IPS-18a (cell line): ENCODE measurements around the gene FCN3.

ENCODE experiments used
- H3K27ac ChIP-seq: one replicate; pipeline ENCODE4 v1.5.1; 2013; ENCODE audit warnings: low read length
- H3K27me3 ChIP-seq: one replicate; pipeline ENCODE4 v1.6.1; 2013; ENCODE audit warnings: mild to moderate bottlenecking, low read length; ENCODE audit not compliant: control insufficient read depth, insufficient read depth
- H3K36me3 ChIP-seq: one replicate; pipeline ENCODE4 v1.6.1; 2013; ENCODE audit warnings: low read depth, low read length; ENCODE audit not compliant: control insufficient read depth
- H3K4me1 ChIP-seq: one replicate; pipeline ENCODE4 v1.6.1; 2013; ENCODE audit warnings: low read depth, low read length; ENCODE audit not compliant: control insufficient read depth
- H3K4me3 ChIP-seq: one replicate; pipeline ENCODE4 v1.5.1; 2013; ENCODE audit warnings: low read length
- H3K9ac ChIP-seq: one replicate; pipeline ENCODE4 v1.6.1; 2013; ENCODE audit warnings: mild to moderate bottlenecking, low read length, moderate library complexity
- H3K9me3 ChIP-seq: one replicate; pipeline ENCODE4 v1.6.1; 2013; ENCODE audit warnings: low read depth, low read length; ENCODE audit not compliant: control insufficient read depth

Gene FCN3

DNA sequence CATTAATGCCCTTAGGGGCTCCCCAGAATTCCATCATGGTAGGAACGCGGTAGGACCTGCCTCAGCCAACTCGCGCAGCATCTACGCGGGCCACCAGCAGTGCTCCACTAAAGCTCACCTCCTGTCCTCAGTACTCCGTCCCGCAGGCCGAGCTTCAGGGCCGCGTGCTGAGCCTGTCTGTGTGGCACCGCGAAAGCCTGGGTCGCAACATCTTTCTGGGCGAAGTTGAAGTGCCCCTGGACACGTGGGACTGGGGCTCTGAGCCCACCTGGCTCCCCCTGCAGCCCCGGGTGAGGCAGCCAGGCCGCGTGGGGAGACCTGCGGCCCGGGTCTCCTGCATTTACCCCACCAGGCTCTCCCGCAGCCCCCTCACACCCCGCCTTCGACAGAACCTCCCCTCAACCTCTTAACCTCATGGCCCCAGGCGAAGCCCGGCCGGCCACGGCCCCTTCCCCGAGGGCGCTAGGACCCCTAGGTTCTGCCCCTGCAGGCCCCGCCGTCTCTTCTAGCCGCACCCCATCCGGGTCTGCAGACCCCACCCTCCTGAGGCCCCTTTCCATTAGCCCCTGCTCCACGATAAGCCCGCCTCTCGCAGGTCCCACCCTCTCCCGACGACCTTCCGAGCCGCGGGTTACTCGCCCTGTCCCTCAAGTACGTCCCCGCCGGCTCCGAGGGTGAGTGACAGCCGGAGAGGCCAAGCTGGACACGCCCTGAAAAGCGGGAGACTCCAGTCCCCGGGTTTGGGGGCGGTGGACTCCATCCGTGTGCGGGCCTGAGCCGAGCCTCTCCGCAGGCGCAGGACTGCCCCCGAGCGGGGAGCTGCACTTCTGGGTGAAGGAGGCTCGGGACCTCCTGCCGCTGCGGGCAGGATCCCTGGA, 23.7 kb downstream of the FCN3 start:
- Histone ChIP-seq H3K36me3 (no peaks in the 10 kb centered on the region), H3K4me3 (peak overlapping the region; percentile 52), H3K4me1 (peaks cover 5% of the 10 kb centered on the region), H3K9ac (peak overlapping the region; percentile 26), H3K27me3 (peaks cover 12% of the 10 kb centered on the region), H3K9me3 (no peaks in the 10 kb centered on the region), H3K27ac (no peak overlapping the region)

DNA sequence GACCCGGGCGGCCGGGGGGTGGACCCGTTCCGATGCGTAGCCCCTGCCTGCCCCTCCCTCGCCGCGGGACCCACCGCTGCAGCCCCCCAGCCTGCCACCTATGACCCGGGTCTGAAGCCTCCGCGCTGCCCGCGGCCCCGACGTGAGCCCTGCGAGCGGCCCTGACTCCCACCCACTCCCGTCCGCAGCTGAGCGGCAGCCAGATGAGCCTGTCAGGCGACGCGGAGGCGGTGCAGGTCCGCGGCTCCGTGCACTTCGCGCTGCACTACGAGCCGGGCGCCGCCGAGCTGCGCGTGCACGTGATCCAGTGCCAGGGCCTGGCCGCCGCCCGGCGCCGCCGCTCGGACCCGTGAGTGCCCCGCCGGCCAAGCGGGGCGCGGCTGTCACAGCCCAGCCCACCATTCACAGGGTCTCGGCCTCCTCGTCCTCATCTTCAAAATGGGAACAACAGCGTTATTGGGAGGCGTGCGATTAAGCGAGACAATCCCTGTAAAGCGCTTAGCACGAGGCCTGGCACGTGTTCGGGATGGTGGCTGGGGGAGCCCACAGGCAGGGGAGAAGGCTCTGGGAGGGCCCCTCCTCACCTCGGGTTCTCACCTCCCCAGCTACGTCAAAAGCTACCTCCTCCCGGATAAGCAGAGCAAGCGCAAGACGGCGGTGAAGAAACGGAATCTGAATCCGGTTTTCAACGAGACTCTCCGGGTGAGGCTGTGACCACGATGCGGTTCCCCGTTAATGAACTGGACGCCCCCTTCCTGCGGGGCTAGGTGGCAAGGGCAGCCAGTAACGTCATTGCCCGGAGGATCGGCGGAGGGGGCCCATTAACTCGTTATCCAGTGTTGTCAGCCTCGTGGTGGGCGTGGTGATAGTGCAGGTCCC, 24.6 kb downstream of the FCN3 start:
- H3K27ac ChIP-seq: no peak overlapping the region
- peaks cover 12% of the 10 kb centered on the region for H3K27me3 ChIP-seq
- H3K4me1 ChIP-seq: peaks cover 5% of the 10 kb centered on the region
- no peaks in the 10 kb centered on the region for H3K36me3 ChIP-seq
- H3K9me3 ChIP-seq: no peaks in the 10 kb centered on the region
- peak overlapping the region; percentile 52 for H3K4me3 ChIP-seq
- H3K9ac ChIP-seq: peak overlapping the region; percentile 26

DNA sequence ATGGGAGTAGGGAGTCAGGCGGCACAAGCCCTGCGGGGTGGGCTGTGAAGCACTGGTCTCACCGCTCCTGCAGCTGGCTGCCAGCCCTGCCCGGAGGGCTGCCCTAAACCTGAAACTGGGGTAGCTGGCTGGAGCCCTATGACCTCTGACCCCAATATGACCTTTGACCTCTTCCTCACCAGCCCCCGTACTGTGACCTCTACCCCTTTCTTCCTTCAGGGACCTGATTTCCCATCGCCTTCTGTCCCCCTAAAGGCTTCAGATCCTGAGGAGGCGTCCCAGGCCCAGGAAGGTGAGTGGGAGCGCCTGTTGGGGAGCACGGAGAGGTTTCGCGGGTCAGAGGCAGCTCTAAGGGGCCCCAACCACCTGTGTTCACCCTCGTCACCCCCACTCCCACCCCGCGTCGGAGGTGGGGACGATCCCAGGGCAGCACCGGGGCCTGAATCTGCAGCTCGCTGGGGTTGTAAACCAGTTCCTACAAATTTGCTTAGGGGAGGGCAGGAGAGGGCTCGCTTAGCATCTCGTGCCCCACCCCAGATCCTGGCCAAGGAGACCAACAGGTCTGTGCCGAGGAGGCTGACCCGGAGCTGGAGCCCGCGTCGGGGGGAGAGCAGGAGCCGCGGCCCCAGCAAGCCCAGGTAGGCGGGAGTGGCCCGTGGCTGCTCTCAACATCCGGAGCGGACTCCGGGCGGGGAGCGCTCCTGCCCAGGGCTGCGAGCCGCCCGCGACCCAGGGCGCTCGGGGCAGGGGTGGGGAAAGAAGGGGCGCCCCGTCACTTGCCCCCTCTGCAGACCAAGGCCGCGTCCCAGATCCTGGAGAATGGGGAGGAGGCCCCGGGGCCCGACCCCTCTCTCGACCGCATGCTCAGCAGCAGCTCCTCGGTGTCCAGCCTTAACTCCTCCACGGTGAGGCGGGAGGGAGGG, 25.5 kb downstream of the FCN3 start:
- Histone ChIP-seq H3K36me3 (no peaks in the 10 kb centered on the region), H3K4me3 (peak overlapping the region; percentile 52), H3K4me1 (peaks cover 5% of the 10 kb centered on the region), H3K27me3 (peaks cover 12% of the 10 kb centered on the region), H3K9me3 (no peaks in the 10 kb centered on the region), H3K27ac (no peak overlapping the region), H3K9ac (peak overlapping the region; percentile 27)

DNA sequence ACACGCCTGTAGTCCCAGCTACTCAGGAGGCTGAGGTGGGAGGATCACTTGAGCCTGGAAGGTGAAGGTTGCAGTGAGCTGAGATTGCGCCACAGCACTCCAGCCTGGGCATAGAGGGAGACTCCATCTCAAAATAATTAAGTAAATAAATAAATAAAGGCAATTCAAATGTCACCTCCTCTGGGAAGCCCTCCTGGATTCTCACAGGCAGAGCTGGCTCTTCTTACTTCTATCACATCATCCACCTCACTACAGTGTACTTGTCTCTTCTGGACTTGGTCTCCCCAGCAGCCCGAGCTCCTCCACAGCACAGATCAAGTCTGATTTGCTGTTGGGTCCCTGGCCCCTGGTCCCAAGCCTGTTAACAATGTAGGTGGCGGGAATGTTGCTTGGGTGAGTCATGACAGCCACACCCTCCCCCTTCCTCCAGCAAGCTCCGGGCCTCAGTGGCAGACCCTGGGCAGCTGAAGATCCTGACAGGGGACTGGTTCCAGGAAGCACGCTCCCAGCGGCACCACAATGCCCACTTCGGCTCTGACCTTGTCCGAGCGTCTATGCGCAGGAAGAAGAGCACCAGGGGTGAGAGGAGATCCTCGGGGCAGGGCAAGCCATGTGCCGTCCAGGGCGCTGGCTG, 27.5 kb downstream of the FCN3 start:
- Histone ChIP-seq H3K9ac (no peak overlapping the region), H3K4me1 (peaks cover 8% of the 10 kb centered on the region), H3K36me3 (no peaks in the 10 kb centered on the region), H3K27me3 (peaks cover 12% of the 10 kb centered on the region), H3K4me3 (no peak overlapping the region), H3K27ac (no peak overlapping the region), H3K9me3 (no peaks in the 10 kb centered on the region)

DNA sequence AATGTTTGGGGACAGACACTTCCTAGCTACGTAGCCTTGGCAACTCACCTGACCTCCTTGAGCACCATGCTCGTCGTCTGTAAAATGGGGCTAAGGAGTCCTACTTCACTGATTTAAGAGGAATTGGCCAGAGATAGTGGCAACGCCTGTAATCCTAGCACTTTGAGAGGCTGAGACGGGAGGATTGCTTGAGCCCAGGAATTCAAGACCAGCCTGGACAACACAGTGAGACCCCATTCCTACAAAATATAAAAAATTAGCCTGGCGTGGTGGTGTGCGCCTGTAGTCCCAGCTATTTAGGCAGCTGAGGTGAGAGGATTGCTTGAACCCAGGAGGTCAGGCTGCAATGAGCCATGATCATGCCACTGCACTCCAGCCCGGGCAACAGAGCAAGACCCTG, 28.3 kb downstream of the FCN3 start:
- H3K9ac ChIP-seq: no peak overlapping the region
- no peak overlapping the region for H3K4me3 ChIP-seq
- no peaks in the 10 kb centered on the region for H3K36me3 ChIP-seq
- no peaks in the 10 kb centered on the region for H3K9me3 ChIP-seq
- no peak overlapping the region for H3K27ac ChIP-seq
- peaks cover 12% of the 10 kb centered on the region for H3K27me3 ChIP-seq
- H3K4me1 ChIP-seq: peaks cover 7% of the 10 kb centered on the region

DNA sequence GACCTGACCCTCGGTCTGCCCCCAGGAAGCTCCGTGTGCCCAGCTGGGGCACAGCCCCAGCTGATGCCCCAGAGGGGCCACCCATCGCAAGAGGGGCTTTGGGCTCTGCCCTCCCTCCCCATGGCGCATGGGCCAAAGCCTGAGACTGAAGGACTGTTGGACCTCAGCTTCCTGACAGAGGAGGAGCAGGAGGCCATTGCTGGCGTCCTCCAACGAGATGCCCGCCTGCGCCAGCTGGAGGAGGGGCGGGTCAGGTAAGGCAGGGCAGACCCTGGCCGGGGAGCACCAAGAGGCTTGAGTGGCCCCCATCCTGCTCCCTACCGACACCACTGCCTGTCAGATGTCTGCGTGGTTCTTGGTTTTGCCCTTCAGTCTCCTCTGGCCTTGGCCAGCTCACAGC, 29.4 kb downstream of the FCN3 start:
- Histone ChIP-seq H3K36me3 (no peaks in the 10 kb centered on the region), H3K4me1 (peaks cover 10% of the 10 kb centered on the region), H3K9ac (no peak overlapping the region)

DNA sequence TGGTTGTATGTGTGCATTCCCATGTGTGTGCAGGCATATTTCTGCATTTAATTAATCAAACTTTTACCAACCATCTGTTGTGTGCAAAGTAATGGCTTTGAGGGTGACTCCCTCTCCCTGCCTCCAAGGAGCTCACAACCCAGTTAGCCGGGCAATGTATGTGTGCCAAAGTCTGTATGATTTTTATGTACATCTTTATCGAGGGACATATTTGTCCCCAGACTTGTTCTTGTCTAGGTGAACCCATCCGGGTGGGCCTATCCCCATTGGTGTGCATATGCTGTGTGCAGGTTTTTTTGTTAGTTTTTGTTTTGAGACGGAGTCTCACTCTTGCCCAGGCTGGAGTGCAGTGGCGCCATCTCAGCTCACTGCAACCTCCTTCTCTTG, 31.0 kb downstream of the FCN3 start:
- Histone ChIP-seq H3K9me3 (no peaks in the 10 kb centered on the region), H3K36me3 (no peaks in the 10 kb centered on the region), H3K4me1 (peaks cover 14% of the 10 kb centered on the region), H3K27ac (no peak overlapping the region), H3K4me3 (no peak overlapping the region), H3K9ac (no peak overlapping the region), H3K27me3 (no peaks in the 10 kb centered on the region)

More for the DNA sequence above, 29.4 kb downstream of the FCN3 start:
- Histone ChIP-seq H3K27ac (no peak overlapping the region), H3K4me3 (no peak overlapping the region), H3K9me3 (no peaks in the 10 kb centered on the region), H3K27me3 (peaks cover 5% of the 10 kb centered on the region)

DNA sequence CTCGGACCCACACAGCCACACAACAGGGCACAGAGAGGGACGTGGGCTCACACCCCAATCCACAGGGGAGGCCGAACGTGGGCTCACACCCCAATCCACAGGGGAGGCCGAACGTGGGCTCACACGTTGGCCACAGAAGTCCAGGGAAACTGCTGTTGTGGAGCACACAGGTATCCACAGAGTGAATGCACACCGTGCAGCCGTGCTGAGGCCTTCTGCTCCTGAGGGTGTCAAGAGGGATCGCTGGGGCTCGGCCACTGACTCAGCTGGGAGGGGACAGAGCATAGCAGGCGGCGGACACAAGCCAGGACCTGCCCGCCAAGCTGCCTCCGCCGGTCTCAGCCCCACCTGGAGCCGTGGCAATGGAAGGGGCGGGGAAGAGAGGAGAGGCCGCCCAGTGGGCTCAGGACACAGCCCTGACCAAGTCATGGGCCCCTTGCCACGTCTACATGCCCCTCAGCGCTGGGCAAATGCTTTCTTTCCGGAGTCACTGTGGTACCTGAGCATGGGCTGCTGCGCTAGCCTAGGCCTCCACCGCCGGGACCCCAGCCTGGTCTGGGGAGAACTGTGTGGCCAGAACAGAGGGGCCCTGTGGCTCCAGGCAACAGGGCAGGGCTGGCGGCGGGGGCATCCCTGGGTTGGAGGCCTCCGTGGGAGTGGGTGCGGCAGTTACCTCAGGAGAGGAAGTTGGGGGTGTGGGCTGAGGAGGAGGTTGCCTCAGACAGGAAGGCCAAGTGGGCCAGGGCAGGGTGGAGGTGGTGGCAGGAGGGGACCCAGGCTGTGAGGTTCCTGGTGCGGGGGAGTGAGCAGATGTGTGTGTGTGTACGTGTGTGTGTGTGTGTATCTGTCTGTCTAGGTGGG, 31.6 kb downstream of the FCN3 start:
- H3K27ac ChIP-seq: no peak overlapping the region
- no peaks in the 10 kb centered on the region for H3K36me3 ChIP-seq
- H3K9ac ChIP-seq: no peak overlapping the region
- H3K27me3 ChIP-seq: no peaks in the 10 kb centered on the region
- H3K4me1 ChIP-seq: peaks cover 15% of the 10 kb centered on the region
- no peaks in the 10 kb centered on the region for H3K9me3 ChIP-seq
- H3K4me3 ChIP-seq: no peak overlapping the region

DNA sequence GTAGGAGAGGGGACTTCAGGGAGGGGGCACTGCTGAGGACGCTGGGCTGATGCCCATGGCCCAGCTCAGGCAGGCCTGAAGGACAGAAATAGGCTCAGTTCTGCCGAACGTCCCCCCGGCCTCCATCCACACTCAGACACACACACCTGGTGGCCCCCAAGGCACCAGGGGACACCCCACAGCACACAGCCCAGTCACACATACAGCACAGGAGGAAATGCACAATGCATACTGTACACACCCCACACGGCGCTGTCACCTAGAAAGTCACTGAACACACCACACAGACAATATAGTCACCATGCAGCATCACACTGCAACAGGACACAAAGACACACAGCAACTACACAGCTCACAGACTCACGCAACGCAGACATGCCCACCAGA, 32.2 kb downstream of the FCN3 start:
- Histone ChIP-seq H3K4me3 (peak overlapping the region; percentile 42), H3K27me3 (no peaks in the 10 kb centered on the region), H3K9ac (peak overlapping the region; percentile 5), H3K27ac (no peak overlapping the region), H3K9me3 (no peaks in the 10 kb centered on the region), H3K36me3 (no peaks in the 10 kb centered on the region), H3K4me1 (peaks cover 15% of the 10 kb centered on the region)

DNA sequence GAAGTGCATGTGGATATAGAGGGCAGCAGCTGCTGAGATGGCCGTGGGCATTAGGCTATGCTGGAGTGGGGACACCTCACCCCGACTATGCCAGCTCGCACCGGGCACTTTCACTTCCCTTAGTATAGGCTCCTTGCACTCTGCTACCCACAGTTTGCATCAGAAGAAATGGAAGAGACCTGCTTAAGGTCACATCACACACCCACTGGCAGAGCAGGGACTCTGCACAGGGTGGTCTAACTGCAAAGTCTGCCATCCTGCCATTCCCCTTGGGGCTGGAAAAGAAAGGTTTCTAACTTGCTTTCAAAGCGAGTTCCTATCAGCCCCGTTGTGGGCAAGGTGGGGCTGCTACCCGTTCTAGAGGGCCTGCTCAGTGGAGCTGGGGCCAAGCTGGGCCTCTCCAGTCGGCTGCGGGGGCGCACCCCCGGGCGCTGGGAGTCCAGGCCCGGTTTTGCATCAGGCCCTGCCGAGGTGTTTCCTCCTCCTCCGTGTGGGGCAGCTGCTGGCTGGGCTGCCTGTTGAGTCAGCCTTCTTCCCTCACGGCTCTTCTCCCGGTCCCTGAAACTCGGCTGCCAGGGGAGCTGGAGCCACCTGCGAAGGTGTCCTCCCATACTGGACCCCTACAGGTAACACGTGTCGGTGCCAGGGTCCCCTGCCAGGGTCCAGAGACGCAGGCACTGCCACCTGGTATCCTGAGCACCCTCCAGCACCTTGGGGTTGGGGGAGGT, 32.9 kb downstream of the FCN3 start, which contains the start of gene SYTL1:
TSS of gene SYTL1 (plus strand) at position 498 of the 728 bp plus-strand sequence. CDS start 3,313 bp downstream, outside the sequence.
- Histone ChIP-seq H3K27ac (no peak within 1 kb of the TSS), H3K27me3 (no peaks in the 10 kb centered on the region), H3K36me3 (no peaks in the 10 kb centered on the region), H3K9ac (peak within 1 kb of the TSS; percentile 5), H3K9me3 (no peaks in the 10 kb centered on the region), H3K4me3 (peak within 1 kb of the TSS; percentile 42), H3K4me1 (peaks cover 15% of the 10 kb centered on the region)
